NOMO-1 (cell line): ENCODE data around the gene LRP1.

ENCODE experiments used
- DNase-seq, 2 experiments: peaks; one replicate each; lab custom pipeline; 2025; ENCODE audit not compliant: unreplicated experiment in 2 of 2; lab: John Stamatoyannopoulos, UW

LRP1 gene

DNA sequence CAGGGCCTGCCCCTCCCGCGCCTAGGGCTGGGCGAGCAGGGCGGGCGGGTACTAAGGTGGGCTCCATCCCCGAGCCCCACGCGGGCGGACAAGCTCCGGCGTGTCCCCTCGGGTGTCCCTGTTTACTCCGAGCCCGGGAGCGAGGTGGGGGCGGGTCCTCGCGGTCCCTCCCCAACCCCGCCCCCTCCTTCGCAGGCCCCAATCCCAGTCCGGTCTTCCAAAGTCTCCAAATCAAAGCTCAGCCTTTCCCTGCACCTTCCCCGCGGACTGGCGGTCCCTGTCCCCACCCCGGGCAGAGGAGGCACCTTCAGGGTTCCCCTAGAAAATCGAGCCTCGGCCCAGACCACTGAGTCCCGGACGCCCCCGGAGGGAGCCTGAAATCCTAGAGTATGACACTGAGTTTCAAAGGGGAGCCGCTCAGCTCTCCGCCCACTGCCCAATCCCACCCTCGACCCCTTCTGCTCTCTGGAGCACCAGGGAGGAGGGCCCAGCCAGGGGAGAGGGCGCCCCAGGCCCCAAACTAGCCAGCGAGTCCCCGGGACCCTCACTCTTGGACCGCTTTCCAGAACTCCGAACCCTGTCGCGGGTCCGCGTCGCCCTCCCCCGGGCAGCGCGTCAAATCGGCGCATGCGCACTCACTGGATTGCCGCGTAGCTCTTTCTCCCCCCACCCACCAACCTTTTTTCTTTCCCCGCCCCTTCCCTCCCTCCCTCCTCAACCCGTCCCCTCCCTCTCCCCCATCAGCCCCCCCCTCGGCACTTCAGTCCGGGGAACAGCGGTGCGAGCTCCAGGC is at the start of gene LRP1:
Gene LRP1 (plus strand): TSS at position 758 of the 793 bp plus-strand sequence. CDS start 482 bp downstream, outside the sequence.
- peak; percentile 36 to 48 for DNase-seq

DNA sequence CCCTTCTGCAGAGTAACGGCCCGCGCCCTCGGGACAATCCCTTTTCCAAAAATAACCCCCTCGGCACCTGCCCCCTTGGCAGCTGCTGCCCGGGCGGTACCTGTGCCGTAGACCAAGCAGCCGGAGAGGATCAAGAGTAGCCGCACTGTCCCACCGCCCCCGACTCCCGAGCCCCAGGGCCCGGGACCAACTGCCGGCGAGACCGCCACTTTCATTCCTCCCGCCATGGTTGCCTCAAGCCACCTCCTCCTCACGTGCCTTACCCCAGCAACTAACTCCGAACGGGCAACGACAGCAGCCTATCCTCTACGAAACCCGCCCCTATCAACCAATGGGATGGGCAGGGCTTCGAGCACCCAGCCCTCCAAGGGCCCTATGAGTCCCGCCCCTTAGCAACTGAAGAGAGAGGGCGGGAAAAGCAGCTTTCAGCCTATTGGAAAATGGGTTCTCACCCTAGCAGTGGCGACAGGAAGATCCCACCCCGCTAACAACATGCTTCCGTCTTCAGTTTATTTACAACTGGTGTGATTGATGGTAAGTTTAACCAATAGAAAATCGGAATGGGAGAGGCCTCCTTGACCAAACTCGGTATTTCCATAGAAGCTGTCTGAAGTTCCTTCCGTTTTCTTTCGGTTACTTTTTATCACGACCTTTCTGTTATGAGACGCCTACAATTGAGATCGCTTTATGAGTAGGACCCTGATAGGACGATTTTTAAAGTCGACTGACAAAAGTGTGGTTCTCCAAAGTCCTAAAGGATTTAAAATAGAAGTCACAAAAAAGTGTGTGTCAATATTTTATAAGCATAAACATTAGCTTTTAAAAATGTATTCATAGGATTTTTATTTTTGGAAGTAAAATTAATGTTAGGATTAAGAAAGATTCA is 49.5 kb upstream of the LRP1 start, which contains the start of gene NEMP1:
Gene NEMP1 (minus strand): TSS at position 273 of the 886 bp plus-strand sequence. CDS start 46 bp downstream, at position 227.
- DNase-seq, result peak; percentile 100

- no peak for DNase-seq
Measured at GRCh38 chr12:57079821-57080220, 48.5 kb upstream of the LRP1 start.

GRCh38 chr12:57080855-57081254 is 47.4 kb upstream of the LRP1 start:
- DNase-seq, result no peak

DNA sequence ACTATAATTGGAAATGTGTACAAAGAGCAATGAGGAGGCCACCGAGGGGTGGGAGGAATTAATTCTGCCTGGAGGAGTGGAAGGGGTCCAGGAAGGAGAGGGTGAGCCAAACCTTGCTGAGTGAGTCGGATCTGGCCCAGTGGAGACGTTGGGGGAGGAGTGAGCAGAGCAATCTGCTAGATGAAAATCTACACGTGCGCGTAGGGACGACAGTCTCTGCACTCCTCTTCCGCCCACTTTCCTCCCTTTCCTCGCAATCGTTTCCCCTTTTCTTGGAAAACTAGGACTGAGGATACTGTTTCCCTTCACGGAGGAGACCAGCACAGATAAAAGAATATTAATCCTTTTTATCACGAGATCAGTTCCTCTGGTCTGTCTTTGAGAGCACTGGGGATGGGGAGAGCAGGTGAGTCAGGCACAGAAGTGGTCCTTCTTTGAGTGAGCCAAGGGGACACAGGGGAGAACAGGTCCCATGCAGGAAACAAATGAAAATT is 42.2 kb upstream of the LRP1 start:
- no peak for DNase-seq

DNA sequence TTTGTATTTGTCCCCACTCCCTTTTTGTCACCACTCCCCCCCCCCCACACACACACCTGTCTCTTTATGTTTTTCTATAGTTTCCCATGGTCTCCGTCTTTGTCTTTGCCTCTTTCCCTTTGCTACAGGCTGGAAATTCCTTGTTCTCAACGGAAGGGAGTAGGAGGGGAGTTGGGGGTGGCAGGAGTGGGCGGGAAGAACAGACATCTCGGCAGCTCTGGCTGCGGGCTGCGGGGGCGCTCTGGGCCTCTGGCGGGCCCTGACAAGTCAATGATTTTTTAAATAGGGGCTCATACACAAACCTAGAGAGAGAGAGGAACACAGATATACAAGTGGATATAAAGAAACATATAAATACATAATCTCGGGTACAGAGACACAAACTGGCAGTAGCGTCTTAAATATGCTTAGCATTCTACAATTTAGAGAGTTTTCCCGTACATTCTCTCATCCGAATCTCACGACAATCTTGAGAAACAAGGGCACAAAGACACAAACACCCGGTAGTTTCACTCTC is 41.7 kb upstream of the LRP1 start:
- peak; percentile 20 to 34 for DNase-seq

DNA sequence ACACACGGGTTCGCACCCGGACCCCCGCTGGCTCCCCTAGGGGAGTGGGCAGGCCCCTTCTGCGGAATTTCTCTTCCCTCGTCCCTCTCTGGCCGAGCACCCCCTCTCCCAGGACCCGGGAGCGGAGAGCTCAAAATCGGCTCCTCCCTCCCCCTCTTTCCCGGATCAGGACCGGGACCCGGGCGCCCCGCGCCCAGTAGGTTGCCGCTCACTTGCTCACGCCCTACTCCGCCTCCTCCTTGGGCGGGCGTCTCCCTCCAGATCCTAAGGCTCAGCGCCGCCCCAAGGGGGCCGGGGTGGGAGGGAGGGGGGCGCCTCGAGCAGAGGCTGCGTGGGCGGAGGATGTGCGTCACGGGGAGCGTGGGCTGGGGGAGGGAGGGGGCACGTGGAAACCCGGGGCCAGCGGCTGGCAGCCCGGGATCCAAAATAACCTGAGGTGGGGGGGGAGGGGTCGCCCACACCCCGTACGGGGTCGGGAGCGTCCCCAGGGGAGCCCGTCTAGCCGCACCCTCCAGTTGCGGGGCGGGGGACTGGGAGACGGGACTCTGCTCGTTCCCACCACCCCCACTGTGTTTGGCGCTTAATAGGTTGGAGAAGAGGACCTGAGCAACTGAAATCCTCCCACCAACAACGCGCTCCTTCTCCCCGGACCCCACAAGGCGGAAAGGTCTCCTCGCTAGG is 41.1 kb upstream of the LRP1 start:
- peak; percentile 40 to 50 for DNase-seq

- DNase-seq, result peak; percentile 41 to 62
Measured at GRCh38 chr12:57087691-57088353, 40.5 kb upstream of the LRP1 start.

DNA sequence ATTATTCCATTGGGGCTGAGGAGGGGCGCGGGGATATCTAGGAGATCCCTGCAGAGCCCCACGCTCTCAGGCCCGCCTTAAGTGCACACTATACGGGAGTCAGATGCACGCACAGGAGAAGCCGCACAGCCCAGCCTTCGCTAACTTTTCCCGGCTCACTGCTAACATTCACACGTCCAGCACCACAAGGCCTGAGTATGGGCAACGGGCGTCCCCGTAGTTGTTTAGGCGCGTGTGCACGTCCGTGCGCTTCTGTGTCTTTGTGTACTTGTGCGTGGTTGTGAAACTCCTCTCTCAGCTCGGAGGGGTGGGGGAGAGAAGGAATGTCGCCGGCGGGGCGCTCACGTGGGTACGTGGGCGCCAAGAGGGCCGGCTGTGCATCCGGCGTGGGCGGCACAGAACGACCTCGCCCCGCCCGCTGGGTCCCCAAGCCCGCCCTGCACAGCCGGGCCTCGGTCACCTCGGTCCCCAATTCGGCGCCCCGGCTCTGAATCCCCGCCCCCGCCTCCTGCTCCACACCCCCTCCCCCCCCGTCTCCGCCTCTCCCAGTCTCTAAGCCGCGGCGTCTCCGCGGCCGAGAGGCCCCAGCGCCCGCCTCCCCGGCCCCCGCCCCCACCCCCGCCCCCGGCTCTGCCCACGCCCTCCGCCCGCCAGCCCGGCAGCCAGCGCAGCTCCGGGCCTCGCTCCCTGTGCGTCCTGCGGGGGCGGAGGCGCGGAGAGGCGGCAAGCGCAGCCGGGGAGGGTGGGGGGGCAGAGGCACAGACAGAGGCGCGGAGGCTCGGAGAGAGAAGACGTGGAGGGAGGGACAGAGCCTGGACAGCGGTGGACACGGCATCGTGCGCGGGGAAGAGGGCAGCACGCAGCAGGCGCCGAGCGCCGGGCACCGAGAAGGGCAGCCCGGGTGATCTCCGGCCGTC is 39.7 kb upstream of the LRP1 start, which contains the start of gene NAB2:
Gene NAB2 (plus strand): TSS at position 761 of the 917 bp plus-strand sequence. CDS start 158 bp downstream, outside the sequence.
- peak; percentile 96 to 97 for DNase-seq

DNA sequence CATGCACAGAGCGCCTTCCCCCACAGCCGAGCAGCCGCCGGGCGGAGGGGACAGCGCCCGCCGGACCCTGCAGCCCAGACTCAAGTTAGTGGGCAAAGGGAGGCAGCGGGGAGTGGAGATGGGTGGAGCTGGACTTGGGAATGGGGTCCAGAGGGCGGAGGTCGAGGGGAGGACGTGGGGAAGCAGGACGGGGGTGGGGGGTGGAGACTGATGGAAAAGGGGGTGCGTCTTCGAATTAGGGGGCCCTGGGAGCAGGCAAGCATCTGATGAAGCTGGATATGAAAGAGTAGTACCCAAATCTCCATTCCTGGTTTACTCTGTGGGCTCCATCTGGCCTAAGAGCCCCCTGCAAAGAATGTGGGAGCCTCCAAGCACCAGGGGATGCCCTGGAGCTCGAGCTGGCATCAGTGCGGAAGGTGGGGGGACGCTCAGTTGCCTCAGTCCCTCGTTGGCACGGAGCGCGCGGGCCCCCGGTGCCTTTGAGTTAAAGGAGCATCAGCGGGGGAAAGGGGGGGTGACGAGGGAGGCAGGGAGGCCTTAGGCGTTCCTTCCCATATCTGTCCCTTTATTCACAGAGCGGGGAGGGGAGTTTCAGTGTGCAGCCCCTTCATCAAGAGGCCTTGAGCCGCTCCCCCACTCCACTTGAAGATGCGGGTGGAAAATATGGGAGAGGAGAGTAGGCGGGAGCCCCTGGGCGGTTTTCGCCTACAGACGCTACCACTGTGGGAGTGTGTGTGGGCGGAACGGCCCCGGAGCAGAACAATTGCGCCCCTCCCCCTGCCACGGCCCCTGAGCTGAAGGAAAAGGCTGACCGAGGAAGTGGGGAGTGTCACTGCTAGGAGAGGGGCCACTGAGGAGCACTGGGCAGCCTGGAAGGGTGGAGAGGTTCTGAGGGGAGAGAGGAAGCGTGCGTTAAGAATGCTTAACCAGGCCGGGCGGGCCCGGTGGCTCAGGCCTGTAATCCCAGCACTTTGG is 38.7 kb upstream of the LRP1 start:
- peak; percentile 51 to 60 for DNase-seq

GRCh38 chr12:57090490-57090889 is 37.8 kb upstream of the LRP1 start:
- no peak for DNase-seq

- DNase-seq, result no peak
Measured at GRCh38 chr12:57090924-57091637, 37.2 kb upstream of the LRP1 start.

GRCh38 chr12:57091638-57092528 is 36.4 kb upstream of the LRP1 start:
- DNase-seq, result no peak

GRCh38 chr12:57092529-57092862 is 35.8 kb upstream of the LRP1 start:
- DNase-seq, result no peak

GRCh38 chr12:57092876-57093414 is 35.3 kb upstream of the LRP1 start:
- no peak for DNase-seq
